Central memory CD8-positive, alpha-beta T cell (primary cell): ENCODE results near the gene URB2.

Experiments
- ATAC-seq: fragments of 150-1000 bp; cut with Tn5 transposase; replicated peaks from 2 replicates; pipeline ENCODE4 v1.10.0; 2022; ENCODE audit warnings: mild to moderate bottlenecking, moderate FRiP score, moderate number of reproducible peaks; ENCODE audit not compliant: poor library complexity, severe bottlenecking; ENCODE audit errors: extremely low read depth
- DNase-seq, 2 donors: peaks; one replicate each; pipeline ENCODE4 v3.0.0; 2021; ENCODE audit warnings: low spot score in 2 of 2
- H3K27ac Mint-ChIP-seq: one replicate; pipeline ENCODE4 v1.8.0; 2022; ENCODE audit warnings: low read depth, mild to moderate bottlenecking, moderate library complexity, mixed read lengths
- H3K27me3 Mint-ChIP-seq: one replicate; pipeline ENCODE4 v1.8.0; 2022; ENCODE audit warnings: mixed read lengths
- H3K36me3 Mint-ChIP-seq: one replicate; pipeline ENCODE4 v1.8.0; 2022; ENCODE audit warnings: mild to moderate bottlenecking, moderate library complexity, mixed read lengths; ENCODE audit not compliant: insufficient read depth
- H3K4me1 Mint-ChIP-seq: one replicate; pipeline ENCODE4 v1.8.0; 2022; ENCODE audit warnings: mixed read lengths
- H3K4me3 Mint-ChIP-seq: one replicate; pipeline ENCODE4 v1.8.0; 2022; ENCODE audit warnings: mild to moderate bottlenecking, moderate library complexity, mixed read lengths
- H3K9me3 Mint-ChIP-seq: one replicate; pipeline ENCODE4 v1.8.0; 2022; ENCODE audit warnings: mixed read lengths

Gene URB2

GRCh38 chr1:229640455-229640854 lies 14.4 kb downstream of the URB2 start:
- peaks cover 26% of the 10 kb centered on the region for H3K36me3 Mint-ChIP-seq
- no peak overlapping the region for H3K4me3 Mint-ChIP-seq
- no peak for DNase-seq
- no peaks in the 10 kb centered on the region for H3K27me3 Mint-ChIP-seq
- no peaks in the 10 kb centered on the region for H3K9me3 Mint-ChIP-seq
- peaks cover 12% of the 10 kb centered on the region for H3K4me1 Mint-ChIP-seq
- no peak for ATAC-seq
- no peak overlapping the region for H3K27ac Mint-ChIP-seq

GRCh38 chr1:229641306-229641705 lies 15.3 kb downstream of the URB2 start:
- Mint-ChIP-seq H3K4me3 (no peak overlapping the region), H3K36me3 (peaks cover 26% of the 10 kb centered on the region), H3K4me1 (peaks cover 12% of the 10 kb centered on the region), H3K9me3 (no peaks in the 10 kb centered on the region), H3K27ac (no peak overlapping the region), H3K27me3 (no peaks in the 10 kb centered on the region)
- ATAC-seq (no peak), DNase-seq (no peak)

GRCh38 chr1:229642376-229642775 lies 16.3 kb downstream of the URB2 start:
- no peak for DNase-seq
- Mint-ChIP-seq H3K27me3 (no peaks in the 10 kb centered on the region), H3K27ac (no peak overlapping the region), H3K4me3 (no peak overlapping the region), H3K36me3 (peaks cover 25% of the 10 kb centered on the region), H3K4me1 (peaks cover 12% of the 10 kb centered on the region), H3K9me3 (no peaks in the 10 kb centered on the region)
- ATAC-seq, result no peak

GRCh38 chr1:229642970-229643369 lies 16.9 kb downstream of the URB2 start:
- ATAC-seq (no peak), DNase-seq (no peak)
- Mint-ChIP-seq H3K36me3 (peaks cover 24% of the 10 kb centered on the region), H3K4me3 (no peak overlapping the region), H3K27me3 (no peaks in the 10 kb centered on the region), H3K9me3 (no peaks in the 10 kb centered on the region), H3K4me1 (peaks cover 12% of the 10 kb centered on the region), H3K27ac (no peak overlapping the region)

GRCh38 chr1:229643996-229644745 lies 18.1 kb downstream of the URB2 start:
- Mint-ChIP-seq H3K36me3 (peaks cover 28% of the 10 kb centered on the region), H3K4me1 (peaks cover 12% of the 10 kb centered on the region), H3K9me3 (no peaks in the 10 kb centered on the region), H3K4me3 (no peak overlapping the region), H3K27ac (peak overlapping the region; percentile 42), H3K27me3 (no peaks in the 10 kb centered on the region)
- DNase-seq (no peak), ATAC-seq (no peak)

GRCh38 chr1:229645324-229645993 lies 19.4 kb downstream of the URB2 start:
- H3K36me3 Mint-ChIP-seq, result peaks cover 31% of the 10 kb centered on the region
- no peaks in the 10 kb centered on the region for H3K9me3 Mint-ChIP-seq
- no peak for DNase-seq
- ATAC-seq, result no peak
- H3K27me3 Mint-ChIP-seq, result no peaks in the 10 kb centered on the region
- H3K4me3 Mint-ChIP-seq, result no peak overlapping the region
- peaks cover 7% of the 10 kb centered on the region for H3K4me1 Mint-ChIP-seq
- peak overlapping the region; percentile 9 for H3K27ac Mint-ChIP-seq

GRCh38 chr1:229648406-229648805 lies 22.4 kb downstream of the URB2 start:
- Mint-ChIP-seq H3K27me3 (no peaks in the 10 kb centered on the region), H3K4me1 (no peaks in the 10 kb centered on the region), H3K36me3 (peaks cover 42% of the 10 kb centered on the region), H3K4me3 (no peak overlapping the region), H3K9me3 (no peaks in the 10 kb centered on the region), H3K27ac (no peak overlapping the region)
- DNase-seq (no peak), ATAC-seq (no peak)

- no peaks in the 10 kb centered on the region for H3K4me1 Mint-ChIP-seq
These were observed 24.0 kb downstream of the URB2 start for GRCh38 chr1:229650045-229650444.

GRCh38 chr1:229651546-229651945 lies 25.5 kb downstream of the URB2 start:
- Mint-ChIP-seq H3K9me3 (no peaks in the 10 kb centered on the region), H3K36me3 (peaks cover 37% of the 10 kb centered on the region), H3K4me1 (no peaks in the 10 kb centered on the region), H3K27me3 (no peaks in the 10 kb centered on the region), H3K4me3 (no peak overlapping the region), H3K27ac (no peak overlapping the region)
- no peak for DNase-seq
- no peak for ATAC-seq

More at GRCh38 chr1:229650045-229650444, 24.0 kb downstream of the URB2 start:
- Mint-ChIP-seq H3K27ac (no peak overlapping the region), H3K9me3 (no peaks in the 10 kb centered on the region), H3K36me3 (peaks cover 39% of the 10 kb centered on the region), H3K27me3 (no peaks in the 10 kb centered on the region), H3K4me3 (no peak overlapping the region)
- ATAC-seq, result no peak
- no peak for DNase-seq

GRCh38 chr1:229653420-229653819 lies 27.4 kb downstream of the URB2 start:
- ATAC-seq (no peak), DNase-seq (no peak)
- H3K4me1 Mint-ChIP-seq, result no peaks in the 10 kb centered on the region
- H3K27me3 Mint-ChIP-seq, result no peaks in the 10 kb centered on the region
- peaks cover 32% of the 10 kb centered on the region for H3K36me3 Mint-ChIP-seq
- H3K4me3 Mint-ChIP-seq, result no peak overlapping the region
- H3K9me3 Mint-ChIP-seq, result no peaks in the 10 kb centered on the region
- no peak overlapping the region for H3K27ac Mint-ChIP-seq

- no peaks in the 10 kb centered on the region for H3K4me1 Mint-ChIP-seq
- H3K27ac Mint-ChIP-seq, result no peak overlapping the region
- H3K4me3 Mint-ChIP-seq, result no peak overlapping the region
- peaks cover 33% of the 10 kb centered on the region for H3K36me3 Mint-ChIP-seq
- no peak for DNase-seq
- no peaks in the 10 kb centered on the region for H3K9me3 Mint-ChIP-seq
- ATAC-seq, result no peak
- no peaks in the 10 kb centered on the region for H3K27me3 Mint-ChIP-seq
These were observed 29.7 kb downstream of the URB2 start for GRCh38 chr1:229655781-229656180.

- no peaks in the 10 kb centered on the region for H3K9me3 Mint-ChIP-seq
- ATAC-seq, result no peak
- H3K4me1 Mint-ChIP-seq, result peaks cover 6% of the 10 kb centered on the region
- no peak overlapping the region for H3K4me3 Mint-ChIP-seq
- H3K27ac Mint-ChIP-seq, result no peak overlapping the region
- peaks cover 30% of the 10 kb centered on the region for H3K36me3 Mint-ChIP-seq
- no peaks in the 10 kb centered on the region for H3K27me3 Mint-ChIP-seq
- DNase-seq, result no peak
These were observed 32.1 kb downstream of the URB2 start for GRCh38 chr1:229657993-229658755.
